ENCODE data around the gene ZNF606.

DNA sequence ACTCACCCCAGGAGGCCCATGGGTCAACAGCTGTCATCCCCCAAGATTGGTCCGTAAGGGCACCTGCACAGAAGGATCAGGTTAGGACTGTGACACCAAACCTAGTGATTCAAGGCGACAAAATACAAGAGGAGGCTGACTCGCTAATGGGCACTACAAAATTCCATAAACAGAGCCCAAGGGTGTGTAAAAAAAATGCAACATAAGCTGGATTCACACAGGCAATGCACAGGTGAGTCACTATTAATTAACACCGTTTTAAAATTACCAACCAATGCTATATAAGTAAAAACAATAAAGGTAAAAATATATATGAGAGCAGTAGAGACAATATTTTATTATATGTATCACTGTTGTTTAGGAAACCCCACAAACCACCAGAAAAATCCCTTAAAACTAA, 1.9 kb downstream of the ZNF606 start:
- TF ChIP-seq EZH2 (IDR thresholded peaks at IDR 0.05; ENCODE audit: borderline replicate concordance, low read depth, low read length) (no peak), CTCF (IDR thresholded peaks at IDR 0.05 in 2 of 3, conservative IDR thresholded peaks at IDR 0.05 in 1 of 3; ENCODE audit: insufficient read depth in 2 of 3, low read depth in 1 of 3, low read length in 3 of 3) (no peak), KDM5B (IDR thresholded peaks at IDR 0.05; ENCODE audit: insufficient replicate concordance, low read depth, low read length) (no peak), ZBTB7A (IDR thresholded peaks at IDR 0.05; ENCODE audit: borderline replicate concordance, control insufficient read depth, low read depth, low read length) (no peak), CHD2 (IDR thresholded peaks at IDR 0.05; ENCODE audit: low read depth, low read length) (no peak), MAFG (tag; conservative IDR thresholded peaks at IDR 0.05) (no peak), NR2C1 (IDR thresholded peaks at IDR 0.05) (no peak), NR2C1 (tag; IDR thresholded peaks at IDR 0.05) (no peak), IRF2 (CRISPR knock-in tag; IDR thresholded peaks at IDR 0.05) (no peak), ZNF239 (CRISPR knock-in tag; IDR thresholded peaks at IDR 0.05) (no peak), POLR2A (conservative IDR thresholded peaks at IDR 0.05) (no peak), POLR2AphosphoS5 (IDR thresholded peaks at IDR 0.05; ENCODE audit: control insufficient read depth, insufficient read depth, low read depth, low read length) (no peak)
- TF ChIP-seq, protein P1, sequence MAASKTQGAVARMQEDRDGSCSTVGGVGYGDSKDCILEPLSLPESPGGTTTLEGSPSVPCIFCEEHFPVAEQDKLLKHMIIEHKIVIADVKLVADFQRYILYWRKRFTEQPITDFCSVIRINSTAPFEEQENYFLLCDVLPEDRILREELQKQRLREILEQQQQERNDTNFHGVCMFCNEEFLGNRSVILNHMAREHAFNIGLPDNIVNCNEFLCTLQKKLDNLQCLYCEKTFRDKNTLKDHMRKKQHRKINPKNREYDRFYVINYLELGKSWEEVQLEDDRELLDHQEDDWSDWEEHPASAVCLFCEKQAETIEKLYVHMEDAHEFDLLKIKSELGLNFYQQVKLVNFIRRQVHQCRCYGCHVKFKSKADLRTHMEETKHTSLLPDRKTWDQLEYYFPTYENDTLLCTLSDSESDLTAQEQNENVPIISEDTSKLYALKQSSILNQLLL (CRISPR knock-in tag; IDR thresholded peaks at IDR 0.05; ENCODE audit: borderline replicate concordance): no peak
